GM10248 (cell line): ENCODE results near the gene SLC24A3.

ENCODE experiments used
- CTCF ChIA-PET: fragments of 300-600 bp; sonication (Branson Sonifier 250); formaldehyde crosslinking; extraction: SDS; loops from one replicate; lab custom pipeline; 2021; ENCODE audit warnings: antibody characterized with exemption; lab: Yijun Ruan, JAX
- POLR2A ChIA-PET: fragments of 350-650 bp; sonication (Branson Sonifier 250); formaldehyde crosslinking; extraction: SDS; loops from one replicate; lab custom pipeline; 2020; ENCODE audit warnings: antibody characterized with exemption; lab: Yijun Ruan, JAX
- DNase-seq: peaks from one replicate; pipeline ENCODE4 v3.0.0; 2012; ENCODE audit errors: extremely low spot score
- CTCF ChIP-seq: IDR thresholded peaks from 2 replicates; pipeline ENCODE4 v1.5.1; 2012; ENCODE audit warnings: mild to moderate bottlenecking, low read depth; ENCODE audit errors: extremely low read depth, missing control alignments, control extremely low read depth

The SLC24A3 gene

DNA sequence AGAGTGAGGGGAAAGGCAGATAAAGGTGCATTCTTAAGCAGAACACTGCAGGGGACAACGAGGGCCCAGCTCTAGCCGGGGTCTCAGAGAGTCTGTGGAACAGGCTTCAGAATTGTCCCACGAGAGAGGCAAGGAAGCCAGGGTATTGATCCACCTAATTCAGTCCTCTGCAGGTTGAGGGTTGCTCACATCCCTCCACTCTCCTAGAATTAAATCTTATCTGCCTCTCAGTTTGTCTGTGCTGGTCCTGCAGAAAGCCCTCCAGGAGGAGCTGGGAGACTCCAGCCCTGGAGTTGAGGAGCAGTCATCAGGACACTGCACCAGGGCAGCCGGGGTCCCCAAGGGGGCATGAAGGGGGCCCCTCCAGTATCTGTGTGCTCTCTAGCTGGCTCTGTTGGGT, 39.1 kb downstream of the SLC24A3 start:
- DNase-seq: no peak
- POLR2A ChIA-PET: no interaction called here
- TF ChIP-seq CTCF: no peak
- CTCF ChIA-PET: interaction anchor here (1.9 to 3.3 kb wide), 2 partner anchors 46 to 347 kb away, joined by 4 to 11 read pairs; no protein-coding TSS in a partner anchor

- no peak for TF ChIP-seq CTCF
- ChIA-PET CTCF (interaction anchor here (3.3 kb wide), 1 partner anchor 46 kb away, joined by 11 read pairs; no protein-coding TSS in a partner anchor), POLR2A (no interaction called here)
- no peak for DNase-seq
Measured at GRCh38 chr20:19251958-19252357, 39.5 kb downstream of the SLC24A3 start.

GRCh38 chr20:19252451-19253120, 40.1 kb downstream of the SLC24A3 start:
- POLR2A ChIA-PET: no interaction called here
- DNase-seq: no peak
- CTCF ChIA-PET: interaction anchor here (3.3 kb wide), 1 partner anchor 47 kb away, joined by 11 read pairs; no protein-coding TSS in a partner anchor
- TF ChIP-seq CTCF: no peak

DNA sequence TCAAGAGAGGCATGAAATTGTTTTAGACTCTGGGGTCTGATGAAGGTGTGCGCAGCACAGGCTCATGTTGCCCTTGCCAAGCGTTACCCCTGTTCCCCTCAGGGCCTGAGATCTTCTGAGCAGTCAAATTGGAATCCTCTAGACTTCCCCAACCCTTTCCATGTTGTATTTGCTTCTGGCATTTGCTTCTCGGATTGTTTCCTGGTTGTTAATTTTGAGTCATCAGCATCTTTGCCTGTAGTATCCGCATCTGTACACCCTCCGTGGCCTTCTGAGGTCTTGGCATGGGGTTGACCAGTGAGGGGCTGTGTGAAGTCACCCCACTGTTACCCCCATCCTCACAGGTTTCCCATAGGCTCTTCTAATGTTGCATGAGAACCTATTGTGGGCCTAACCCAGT, 40.9 kb downstream of the SLC24A3 start:
- no peak for DNase-seq
- ChIA-PET CTCF (no interaction called here), POLR2A (no interaction called here)

DNA sequence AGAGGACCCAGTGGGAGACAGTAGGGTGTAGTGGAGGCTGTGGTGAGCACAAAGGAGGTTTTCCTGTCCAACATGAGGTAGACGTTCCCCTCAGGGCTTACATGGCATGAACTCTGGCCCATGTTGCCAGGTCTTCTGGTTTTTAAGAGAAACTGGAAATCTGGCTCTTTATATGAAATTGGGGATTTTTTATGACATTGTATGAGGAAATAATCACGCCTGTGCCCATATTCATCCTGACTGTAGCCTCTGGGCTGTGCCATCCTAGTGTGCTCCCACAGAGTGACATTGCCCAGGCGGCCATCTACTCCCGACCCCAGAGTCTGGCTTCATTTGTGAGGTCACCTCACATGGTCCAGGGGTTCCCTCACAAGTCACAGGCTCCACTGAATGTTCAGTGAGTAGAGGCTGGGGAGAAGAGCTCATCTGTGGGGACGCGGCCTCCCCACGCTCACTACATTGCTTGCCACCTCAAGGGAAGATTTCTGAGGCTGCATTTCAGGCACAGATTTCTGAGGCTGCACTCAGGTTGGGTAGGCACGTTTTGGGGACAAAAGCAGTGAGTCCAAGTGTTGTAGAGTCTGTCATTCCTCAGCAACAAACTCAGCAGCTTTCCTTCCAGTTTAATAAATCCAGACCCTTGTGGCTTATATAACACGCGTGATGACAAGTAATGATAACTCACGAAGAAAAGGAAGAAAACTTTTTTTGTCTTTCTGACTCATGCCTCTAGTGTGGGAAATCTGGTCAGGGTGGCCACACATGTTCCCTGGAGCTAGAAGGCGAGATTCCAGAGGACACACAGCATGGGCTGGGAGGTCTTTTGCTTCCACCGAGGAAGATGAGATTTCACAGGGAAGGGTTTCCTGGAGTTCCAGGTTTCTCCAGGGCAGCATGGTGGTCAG, 41.7 kb downstream of the SLC24A3 start:
- ChIA-PET CTCF (no interaction called here), POLR2A (interaction anchor here (0.5 kb wide), 1 partner anchor 10 kb away, joined by 3 read pairs; no protein-coding TSS in a partner anchor)
- TF ChIP-seq CTCF: no peak
- no peak for DNase-seq

More for the DNA sequence above, 40.9 kb downstream of the SLC24A3 start:
- no peak for TF ChIP-seq CTCF

- CTCF ChIA-PET: no interaction called here
- no peak for TF ChIP-seq CTCF
- no peak for DNase-seq
- POLR2A ChIA-PET: interaction anchor here (0.5 kb wide), 1 partner anchor 9 kb away, joined by 3 read pairs; no protein-coding TSS in a partner anchor
Measured at GRCh38 chr20:19254956-19255355, 42.5 kb downstream of the SLC24A3 start.
